OCI-LY3 (cell line): ENCODE data around the gene TPX2.
A peak's percentile ranks its signal among the peaks of the same experiment; 100 is the strongest.

Source experiments
- H2AFZ ChIP-seq: fragments of 200-600, 300-600 bp; shearing (Covaris generic); 2 replicates; pipeline ENCODE4 v1.6.0; 2014; ENCODE audit warnings: antibody characterized with exemption, low read depth, low read length
- H3K27ac ChIP-seq: fragments of 200-600, 300-600 bp; sonication (generic); 2 replicates; pipeline ENCODE4 v1.5.1; 2014; ENCODE audit warnings: mild to moderate bottlenecking, low read length, moderate library complexity, mixed read lengths
- H3K27me3 ChIP-seq: fragments of 200-600, 300-600 bp; sonication (generic); 2 replicates; pipeline ENCODE4 v1.6.1; 2014; ENCODE audit warnings: low read depth, low read length, mixed read lengths
- H3K36me3 ChIP-seq: fragments of 200-600, 300-600 bp; sonication (generic); replicated peaks from 2 replicates; pipeline ENCODE3; 2014; ENCODE audit warnings: low read depth, low read length, mixed read lengths
- H3K4me1 ChIP-seq: fragments of 300-600, 200-600 bp; sonication (generic); 2 replicates; pipeline ENCODE4 v1.6.1; 2014; ENCODE audit warnings: low read length, mixed read lengths
- H3K4me2 ChIP-seq: fragments of 200-600, 300-600 bp; sonication (generic); 2 replicates; pipeline ENCODE4 v1.6.1; 2014; ENCODE audit warnings: low read length, mixed read lengths
- H3K4me3 ChIP-seq: fragments of 300-600, 200-600 bp; sonication (generic); 2 replicates; pipeline ENCODE4 v1.5.1; 2014; ENCODE audit warnings: antibody characterized with exemption, mild to moderate bottlenecking, low read length, moderate library complexity
- H3K79me2 ChIP-seq: fragments of 300-600, 200-600 bp; shearing (Covaris generic); 2 replicates; pipeline ENCODE4 v1.6.1; 2014; ENCODE audit warnings: mild to moderate bottlenecking, low read length, mixed read lengths
- H3K9ac ChIP-seq: fragments of 300-600, 200-600 bp; shearing (Covaris generic); 2 replicates; pipeline ENCODE4 v1.6.0; 2014; ENCODE audit warnings: mild to moderate bottlenecking, low read length, moderate library complexity
- H3K9me3 ChIP-seq: fragments of 200-600, 300-600 bp; shearing (Covaris generic); 2 replicates; pipeline ENCODE4 v1.6.1; 2014; ENCODE audit warnings: low read length, mixed read lengths; ENCODE audit not compliant: insufficient read depth
- H4K20me1 ChIP-seq: fragments of 200-600, 300-600 bp; sonication (generic); 2 replicates; pipeline ENCODE4 v1.6.1; 2016; ENCODE audit warnings: low read length, mixed read lengths; ENCODE audit not compliant: insufficient read depth
- EZH2phosphoT487 ChIP-seq: fragments of 200-600 bp; shearing (Covaris generic); IDR thresholded peaks from 2 replicates; pipeline ENCODE4 v1.6.1; 2018; ENCODE audit warnings: antibody characterized with exemption, mixed run types, low read depth
- TF ChIP-seq, protein P1 (sequence below): fragments of 200-600, 300-600 bp; sonication (generic); IDR thresholded peaks from 2 replicates; pipeline ENCODE4 v1.5.1; 2014; ENCODE audit warnings: antibody characterized with exemption, low read length, low read depth

TPX2 gene, protein sequence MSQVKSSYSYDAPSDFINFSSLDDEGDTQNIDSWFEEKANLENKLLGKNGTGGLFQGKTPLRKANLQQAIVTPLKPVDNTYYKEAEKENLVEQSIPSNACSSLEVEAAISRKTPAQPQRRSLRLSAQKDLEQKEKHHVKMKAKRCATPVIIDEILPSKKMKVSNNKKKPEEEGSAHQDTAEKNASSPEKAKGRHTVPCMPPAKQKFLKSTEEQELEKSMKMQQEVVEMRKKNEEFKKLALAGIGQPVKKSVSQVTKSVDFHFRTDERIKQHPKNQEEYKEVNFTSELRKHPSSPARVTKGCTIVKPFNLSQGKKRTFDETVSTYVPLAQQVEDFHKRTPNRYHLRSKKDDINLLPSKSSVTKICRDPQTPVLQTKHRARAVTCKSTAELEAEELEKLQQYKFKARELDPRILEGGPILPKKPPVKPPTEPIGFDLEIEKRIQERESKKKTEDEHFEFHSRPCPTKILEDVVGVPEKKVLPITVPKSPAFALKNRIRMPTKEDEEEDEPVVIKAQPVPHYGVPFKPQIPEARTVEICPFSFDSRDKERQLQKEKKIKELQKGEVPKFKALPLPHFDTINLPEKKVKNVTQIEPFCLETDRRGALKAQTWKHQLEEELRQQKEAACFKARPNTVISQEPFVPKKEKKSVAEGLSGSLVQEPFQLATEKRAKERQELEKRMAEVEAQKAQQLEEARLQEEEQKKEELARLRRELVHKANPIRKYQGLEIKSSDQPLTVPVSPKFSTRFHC

DNA sequence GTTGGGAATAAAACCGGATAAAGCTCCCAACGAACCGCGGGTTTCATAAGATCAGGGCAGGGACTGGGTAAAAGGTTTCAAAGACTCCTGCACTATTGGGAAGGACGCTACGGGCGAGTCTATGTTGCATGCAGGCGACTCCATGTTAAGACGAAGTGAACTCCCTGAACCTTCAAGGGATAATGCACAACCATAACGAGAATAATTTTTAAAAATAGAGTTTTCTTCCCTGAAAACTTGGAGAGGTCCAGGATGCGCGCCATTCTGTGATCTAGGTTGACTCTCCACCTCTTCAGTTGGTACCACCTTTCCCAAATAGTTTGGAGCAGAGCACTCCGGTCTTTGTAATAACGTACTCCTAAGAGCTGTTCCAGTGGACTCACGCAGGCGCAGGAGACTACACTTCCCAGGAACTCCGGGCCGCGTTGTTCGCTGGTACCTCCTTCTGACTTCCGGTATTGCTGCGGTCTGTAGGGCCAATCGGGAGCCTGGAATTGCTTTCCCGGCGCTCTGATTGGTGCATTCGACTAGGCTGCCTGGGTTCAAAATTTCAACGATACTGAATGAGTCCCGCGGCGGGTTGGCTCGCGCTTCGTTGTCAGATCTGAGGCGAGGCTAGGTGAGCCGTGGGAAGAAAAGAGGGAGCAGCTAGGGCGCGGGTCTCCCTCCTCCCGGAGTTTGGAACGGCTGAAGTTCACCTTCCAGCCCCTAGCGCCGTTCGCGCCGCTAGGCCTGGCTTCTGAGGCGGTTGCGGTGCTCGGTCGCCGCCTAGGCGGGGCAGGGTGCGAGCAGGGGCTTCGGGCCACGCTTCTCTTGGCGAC lies at the start of gene TPX2:
TPX2 (plus strand) TSS at position 562 of the 821 bp plus-strand sequence. CDS start 18,187 bp downstream, outside the sequence.
- H3K4me3 ChIP-seq, result peak within 1 kb of the TSS; percentile 85

DNA sequence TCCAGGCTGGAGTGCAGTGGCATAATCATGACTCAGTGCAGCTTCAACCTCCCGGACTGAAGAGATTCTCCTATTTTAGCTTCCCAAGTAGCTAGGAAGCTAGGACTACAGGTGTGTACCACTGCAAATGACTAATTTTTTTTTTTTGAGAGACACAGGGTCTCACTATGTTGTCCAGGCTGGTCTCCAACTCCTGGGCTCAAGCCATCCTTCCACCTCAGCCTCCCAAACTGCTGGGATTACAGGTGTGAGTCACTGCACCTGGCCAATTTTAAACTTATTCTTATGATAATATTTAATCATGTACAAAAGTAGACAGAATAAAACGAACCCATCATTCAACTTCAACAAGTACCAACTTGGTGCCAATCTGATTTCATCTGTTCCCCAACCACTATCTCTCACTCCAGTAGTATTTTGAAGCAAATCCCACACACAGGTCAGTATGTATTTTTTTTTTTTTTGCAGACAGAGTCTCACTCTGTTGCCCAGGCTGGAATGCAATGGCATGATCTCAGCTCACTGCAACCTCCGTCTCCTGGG lies 48.9 kb upstream of the TPX2 start:
- H3K79me2 ChIP-seq, result peaks cover 59% of the 10 kb centered on the region
- peaks cover 42% of the 10 kb centered on the region for H3K4me1 ChIP-seq
- H3K9me3 ChIP-seq, result no peaks in the 10 kb centered on the region
- TF ChIP-seq EZH2phosphoT487, result no peak
- TF ChIP-seq, protein P1, sequence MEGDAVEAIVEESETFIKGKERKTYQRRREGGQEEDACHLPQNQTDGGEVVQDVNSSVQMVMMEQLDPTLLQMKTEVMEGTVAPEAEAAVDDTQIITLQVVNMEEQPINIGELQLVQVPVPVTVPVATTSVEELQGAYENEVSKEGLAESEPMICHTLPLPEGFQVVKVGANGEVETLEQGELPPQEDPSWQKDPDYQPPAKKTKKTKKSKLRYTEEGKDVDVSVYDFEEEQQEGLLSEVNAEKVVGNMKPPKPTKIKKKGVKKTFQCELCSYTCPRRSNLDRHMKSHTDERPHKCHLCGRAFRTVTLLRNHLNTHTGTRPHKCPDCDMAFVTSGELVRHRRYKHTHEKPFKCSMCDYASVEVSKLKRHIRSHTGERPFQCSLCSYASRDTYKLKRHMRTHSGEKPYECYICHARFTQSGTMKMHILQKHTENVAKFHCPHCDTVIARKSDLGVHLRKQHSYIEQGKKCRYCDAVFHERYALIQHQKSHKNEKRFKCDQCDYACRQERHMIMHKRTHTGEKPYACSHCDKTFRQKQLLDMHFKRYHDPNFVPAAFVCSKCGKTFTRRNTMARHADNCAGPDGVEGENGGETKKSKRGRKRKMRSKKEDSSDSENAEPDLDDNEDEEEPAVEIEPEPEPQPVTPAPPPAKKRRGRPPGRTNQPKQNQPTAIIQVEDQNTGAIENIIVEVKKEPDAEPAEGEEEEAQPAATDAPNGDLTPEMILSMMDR, result no peak
- H3K4me2 ChIP-seq, result no peak overlapping the region
- H3K27me3 ChIP-seq, result no peaks in the 10 kb centered on the region
- no peak overlapping the region for H3K27ac ChIP-seq
- peaks cover 32% of the 10 kb centered on the region for H3K36me3 ChIP-seq
- H2AFZ ChIP-seq, result no peak overlapping the region
- no peak overlapping the region for H3K9ac ChIP-seq
- peaks cover 20% of the 10 kb centered on the region for H4K20me1 ChIP-seq
- no peak overlapping the region for H3K4me3 ChIP-seq

More for the DNA sequence above, at the start of gene TPX2:
- peak within 1 kb of the TSS; percentile 90 for H2AFZ ChIP-seq
- H4K20me1 ChIP-seq, result peaks cover 3% of the 10 kb centered on the region; the same call in 1 of the 2 replicates
- peaks cover 50% of the 10 kb centered on the region for H3K79me2 ChIP-seq
- peak within 1 kb of the TSS; percentile 93 for H3K9ac ChIP-seq
- peak within 1 kb of the TSS; percentile 67 for H3K27ac ChIP-seq
- no peaks in the 10 kb centered on the region for H3K27me3 ChIP-seq
- no peak for TF ChIP-seq EZH2phosphoT487
- TF ChIP-seq, protein P1, result peak; percentile 24
- peaks cover 7% of the 10 kb centered on the region for H3K36me3 ChIP-seq
- H3K4me1 ChIP-seq, result peaks cover 15% of the 10 kb centered on the region
- H3K4me2 ChIP-seq, result peak within 1 kb of the TSS; percentile 93
- H3K9me3 ChIP-seq, result no peaks in the 10 kb centered on the region

DNA sequence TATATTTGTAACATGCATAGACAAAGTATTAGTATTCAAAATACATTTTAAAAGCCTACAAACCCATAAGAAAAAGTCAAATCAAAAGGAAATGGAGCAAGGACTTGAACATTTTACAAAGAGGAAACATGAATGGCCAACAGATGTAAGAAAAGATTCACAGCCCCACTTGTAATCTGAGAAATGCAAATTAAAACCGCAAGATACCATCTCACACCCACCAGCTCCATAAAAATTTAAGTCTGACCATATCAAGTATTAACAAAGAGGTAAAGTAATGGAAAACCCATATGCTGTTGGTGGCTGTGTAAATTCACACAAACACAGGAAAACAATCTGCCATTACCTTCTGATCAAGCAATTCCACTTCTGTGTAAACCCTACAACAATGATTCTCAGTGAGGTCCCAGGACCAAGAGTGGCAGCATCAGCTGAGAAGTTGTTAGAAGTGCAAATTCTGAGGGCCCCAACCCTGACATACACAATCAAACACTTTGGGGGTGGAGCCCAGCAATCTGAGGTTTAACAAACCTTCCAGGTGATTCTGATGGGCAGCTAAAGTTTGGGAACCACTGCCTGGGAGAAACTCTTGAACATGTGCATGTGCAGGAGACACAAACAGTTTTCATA lies 47.3 kb upstream of the TPX2 start:
- peaks cover 31% of the 10 kb centered on the region for H4K20me1 ChIP-seq
- no peak for TF ChIP-seq EZH2phosphoT487
- TF ChIP-seq, protein P1, result no peak
- H3K27me3 ChIP-seq, result no peaks in the 10 kb centered on the region
- H3K27ac ChIP-seq, result peak overlapping the region; percentile 53
- H3K79me2 ChIP-seq, result peaks cover 53% of the 10 kb centered on the region
- no peak overlapping the region for H3K9ac ChIP-seq
- peak overlapping the region; percentile 42 for H3K4me2 ChIP-seq
- no peaks in the 10 kb centered on the region for H3K9me3 ChIP-seq
- H3K4me1 ChIP-seq, result peaks cover 27% of the 10 kb centered on the region
- peaks cover 27% of the 10 kb centered on the region for H3K36me3 ChIP-seq
- no peak overlapping the region for H2AFZ ChIP-seq
- H3K4me3 ChIP-seq, result no peak overlapping the region
